HCT116 (cell line): Measurements from ENCODE around the gene ARFGAP3.

Experiments
- EZH2 ChIP-seq: fragments of 200-600 bp; sonication (generic); IDR thresholded peaks from 2 replicates; pipeline ENCODE4 v1.6.1; 2017; ENCODE audit warnings: antibody characterized with exemption, mixed run types
- FOSL1 ChIP-seq: IDR thresholded peaks from 2 replicates; pipeline ENCODE4 v1.6.1; 2012; ENCODE audit warnings: low read depth
- JUND ChIP-seq: IDR thresholded peaks from 2 replicates; pipeline ENCODE4 v1.6.1; 2012
- MAX ChIP-seq: IDR thresholded peaks from 2 replicates; pipeline ENCODE4 v1.6.1; 2012
- POLR2A ChIP-seq: IDR thresholded peaks from 2 replicates; pipeline ENCODE4 v1.7.0; 2011; ENCODE audit warnings: borderline replicate concordance; ENCODE audit not compliant: insufficient read depth, insufficient read length; ENCODE audit errors: extremely low read depth
- POLR2AphosphoS5 ChIP-seq: IDR thresholded peaks from 2 replicates; pipeline ENCODE4 v1.6.1; 2011; ENCODE audit warnings: mild to moderate bottlenecking, low read depth, low read length, moderate library complexity
- RAD21 ChIP-seq: IDR thresholded peaks from 2 replicates; pipeline ENCODE4 v1.6.1; 2012; ENCODE audit warnings: low read depth, mild to moderate bottlenecking
- SP1 ChIP-seq: IDR thresholded peaks from 2 replicates; pipeline ENCODE4 v1.6.1; 2012; ENCODE audit warnings: low read depth
- TCF7L2 ChIP-seq: IDR thresholded peaks from 2 replicates; pipeline ENCODE4 v1.7.0; 2011; ENCODE audit warnings: borderline replicate concordance, inconsistent platforms; ENCODE audit not compliant: insufficient read depth, insufficient read length; ENCODE audit errors: extremely low read depth
- ZBTB33 ChIP-seq: IDR thresholded peaks from 2 replicates; pipeline ENCODE4 v1.6.1; 2011; ENCODE audit warnings: mild to moderate bottlenecking, low read length, moderate library complexity; ENCODE audit not compliant: insufficient replicate concordance; ENCODE audit errors: extremely low read depth
- ZFX ChIP-seq: fragments of 450-650 bp; IDR thresholded peaks from 2 replicates; pipeline ENCODE4 v1.6.1; 2017
- ZNF274 ChIP-seq: fragments of 200-500 bp; sonication (Bioruptor generic); IDR thresholded peaks from 2 replicates; pipeline ENCODE4 v1.6.1; 2014; ENCODE audit warnings: mild to moderate bottlenecking, low read depth, low read length, inconsistent platforms
- TF ChIP-seq, protein P1 (sequence below), 3 experiments: fragments of 200-600 bp in 1 of 3; sonication (generic) in 1 of 3; IDR thresholded peaks in 2 of 3; conservative IDR thresholded peaks in 1 of 3; 2 replicates each; pipeline ENCODE4 v1.5.1; 2012 to 2017; ENCODE audit warnings: low read depth in 2 of 3, low read length in 2 of 3, antibody characterized with exemption in 1 of 3, borderline replicate concordance in 1 of 3, control low read depth in 1 of 3, mild to moderate bottlenecking in 1 of 3, mixed read lengths in 1 of 3, mixed run types in 1 of 3, moderate library complexity in 1 of 3; ENCODE audit not compliant: insufficient read depth in 1 of 3
- TF ChIP-seq, protein P2 (sequence below): IDR thresholded peaks from 2 replicates; pipeline ENCODE4 v1.6.1; 2012; ENCODE audit warnings: low read depth

DNA sequence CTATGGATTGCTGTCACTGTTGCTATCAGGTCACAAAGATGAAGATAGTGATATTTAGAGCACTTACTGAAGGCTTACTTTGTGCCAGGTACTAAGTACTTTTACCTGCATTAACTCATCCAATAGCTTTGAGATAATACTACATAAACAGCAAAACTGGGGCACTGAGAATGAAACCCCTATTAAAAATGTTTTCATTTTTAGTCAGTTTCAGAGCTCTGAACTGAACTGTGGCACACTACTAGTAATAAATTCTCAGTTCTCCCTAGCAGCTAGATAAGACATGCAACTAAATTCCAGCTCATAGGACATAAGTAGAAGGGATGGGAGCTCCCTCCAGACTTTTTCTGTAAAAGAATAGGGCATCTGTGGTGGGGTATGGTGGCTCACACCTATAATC, 24.0 kb downstream of the ARFGAP3 start:
- TF ChIP-seq ZNF274 (no peak), POLR2A (no peak), EZH2 (no peak), SP1 (no peak), FOSL1 (no peak), ZFX (no peak), MAX (no peak), POLR2AphosphoS5 (no peak), RAD21 (no peak), JUND (no peak), TCF7L2 (no peak), ZBTB33 (no peak)
- TF ChIP-seq, protein P1, sequence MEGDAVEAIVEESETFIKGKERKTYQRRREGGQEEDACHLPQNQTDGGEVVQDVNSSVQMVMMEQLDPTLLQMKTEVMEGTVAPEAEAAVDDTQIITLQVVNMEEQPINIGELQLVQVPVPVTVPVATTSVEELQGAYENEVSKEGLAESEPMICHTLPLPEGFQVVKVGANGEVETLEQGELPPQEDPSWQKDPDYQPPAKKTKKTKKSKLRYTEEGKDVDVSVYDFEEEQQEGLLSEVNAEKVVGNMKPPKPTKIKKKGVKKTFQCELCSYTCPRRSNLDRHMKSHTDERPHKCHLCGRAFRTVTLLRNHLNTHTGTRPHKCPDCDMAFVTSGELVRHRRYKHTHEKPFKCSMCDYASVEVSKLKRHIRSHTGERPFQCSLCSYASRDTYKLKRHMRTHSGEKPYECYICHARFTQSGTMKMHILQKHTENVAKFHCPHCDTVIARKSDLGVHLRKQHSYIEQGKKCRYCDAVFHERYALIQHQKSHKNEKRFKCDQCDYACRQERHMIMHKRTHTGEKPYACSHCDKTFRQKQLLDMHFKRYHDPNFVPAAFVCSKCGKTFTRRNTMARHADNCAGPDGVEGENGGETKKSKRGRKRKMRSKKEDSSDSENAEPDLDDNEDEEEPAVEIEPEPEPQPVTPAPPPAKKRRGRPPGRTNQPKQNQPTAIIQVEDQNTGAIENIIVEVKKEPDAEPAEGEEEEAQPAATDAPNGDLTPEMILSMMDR (IDR thresholded peaks at IDR 0.05 in 2 of 3, conservative IDR thresholded peaks at IDR 0.05 in 1 of 3; ENCODE audit: borderline replicate concordance in 1 of 3, insufficient read depth in 1 of 3, low read depth in 2 of 3, low read length in 2 of 3), result no peak
- TF ChIP-seq, protein P2, sequence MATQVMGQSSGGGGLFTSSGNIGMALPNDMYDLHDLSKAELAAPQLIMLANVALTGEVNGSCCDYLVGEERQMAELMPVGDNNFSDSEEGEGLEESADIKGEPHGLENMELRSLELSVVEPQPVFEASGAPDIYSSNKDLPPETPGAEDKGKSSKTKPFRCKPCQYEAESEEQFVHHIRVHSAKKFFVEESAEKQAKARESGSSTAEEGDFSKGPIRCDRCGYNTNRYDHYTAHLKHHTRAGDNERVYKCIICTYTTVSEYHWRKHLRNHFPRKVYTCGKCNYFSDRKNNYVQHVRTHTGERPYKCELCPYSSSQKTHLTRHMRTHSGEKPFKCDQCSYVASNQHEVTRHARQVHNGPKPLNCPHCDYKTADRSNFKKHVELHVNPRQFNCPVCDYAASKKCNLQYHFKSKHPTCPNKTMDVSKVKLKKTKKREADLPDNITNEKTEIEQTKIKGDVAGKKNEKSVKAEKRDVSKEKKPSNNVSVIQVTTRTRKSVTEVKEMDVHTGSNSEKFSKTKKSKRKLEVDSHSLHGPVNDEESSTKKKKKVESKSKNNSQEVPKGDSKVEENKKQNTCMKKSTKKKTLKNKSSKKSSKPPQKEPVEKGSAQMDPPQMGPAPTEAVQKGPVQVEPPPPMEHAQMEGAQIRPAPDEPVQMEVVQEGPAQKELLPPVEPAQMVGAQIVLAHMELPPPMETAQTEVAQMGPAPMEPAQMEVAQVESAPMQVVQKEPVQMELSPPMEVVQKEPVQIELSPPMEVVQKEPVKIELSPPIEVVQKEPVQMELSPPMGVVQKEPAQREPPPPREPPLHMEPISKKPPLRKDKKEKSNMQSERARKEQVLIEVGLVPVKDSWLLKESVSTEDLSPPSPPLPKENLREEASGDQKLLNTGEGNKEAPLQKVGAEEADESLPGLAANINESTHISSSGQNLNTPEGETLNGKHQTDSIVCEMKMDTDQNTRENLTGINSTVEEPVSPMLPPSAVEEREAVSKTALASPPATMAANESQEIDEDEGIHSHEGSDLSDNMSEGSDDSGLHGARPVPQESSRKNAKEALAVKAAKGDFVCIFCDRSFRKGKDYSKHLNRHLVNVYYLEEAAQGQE, result no peak
